GM18909 (cell line): ENCODE measurements around the gene ARFGEF2.
A peak's percentile ranks its signal among the peaks of the same experiment; 100 is the strongest.
"Not testable (repeated sequence)": the region's sequence is repeated elsewhere in the genome, so short reads cannot be mapped to it uniquely, and the experiment has no call there.

ENCODE experiments used
- ATAC-seq: cut with Tn5 transposase; IDR thresholded peaks from one replicate; pipeline ENCODE4 v1.9.1; 2021; ENCODE audit warnings: mild to moderate bottlenecking; ENCODE audit not compliant: unreplicated experiment, poor library complexity

The ARFGEF2 gene

DNA sequence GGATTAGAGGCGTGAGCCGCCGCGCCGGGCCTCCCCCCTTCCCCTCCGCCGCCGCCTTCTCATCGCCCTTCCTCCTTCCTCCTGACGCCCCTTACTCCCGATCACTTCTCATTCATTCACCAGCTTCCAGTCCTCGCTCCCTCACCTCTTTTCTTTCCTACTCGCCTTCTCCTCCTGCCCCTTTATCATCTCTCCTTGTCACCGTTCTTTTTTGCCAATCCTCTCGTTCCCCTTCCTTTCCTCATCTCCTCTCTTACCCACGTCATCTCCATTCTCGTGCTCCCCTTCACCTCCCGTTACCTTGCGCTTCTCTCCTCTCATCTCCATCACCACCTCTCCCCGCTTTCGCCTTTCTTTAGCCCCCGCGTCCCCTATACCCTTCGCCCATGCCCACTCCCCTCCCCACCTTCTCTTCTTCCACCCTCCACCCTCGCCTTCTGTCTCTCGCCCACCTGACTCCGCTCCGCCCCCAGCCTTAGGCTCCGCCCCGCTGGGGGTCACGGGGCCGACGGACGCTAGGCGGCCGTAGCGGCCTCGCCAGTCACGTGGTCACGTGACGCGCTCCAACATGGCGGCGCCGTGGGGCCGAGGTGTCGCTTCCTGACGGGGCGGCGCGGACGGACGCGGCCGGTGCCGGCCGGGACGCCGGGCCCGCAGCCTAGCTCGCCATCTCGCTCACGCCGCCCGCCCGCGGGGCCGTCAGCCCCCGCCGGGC is at the start of gene ARFGEF2:
TSS of gene ARFGEF2 (plus strand) at position 544 of the 715 bp plus-strand sequence. CDS start 179 bp downstream, outside the sequence.
- ATAC-seq, result peak; percentile 89

DNA sequence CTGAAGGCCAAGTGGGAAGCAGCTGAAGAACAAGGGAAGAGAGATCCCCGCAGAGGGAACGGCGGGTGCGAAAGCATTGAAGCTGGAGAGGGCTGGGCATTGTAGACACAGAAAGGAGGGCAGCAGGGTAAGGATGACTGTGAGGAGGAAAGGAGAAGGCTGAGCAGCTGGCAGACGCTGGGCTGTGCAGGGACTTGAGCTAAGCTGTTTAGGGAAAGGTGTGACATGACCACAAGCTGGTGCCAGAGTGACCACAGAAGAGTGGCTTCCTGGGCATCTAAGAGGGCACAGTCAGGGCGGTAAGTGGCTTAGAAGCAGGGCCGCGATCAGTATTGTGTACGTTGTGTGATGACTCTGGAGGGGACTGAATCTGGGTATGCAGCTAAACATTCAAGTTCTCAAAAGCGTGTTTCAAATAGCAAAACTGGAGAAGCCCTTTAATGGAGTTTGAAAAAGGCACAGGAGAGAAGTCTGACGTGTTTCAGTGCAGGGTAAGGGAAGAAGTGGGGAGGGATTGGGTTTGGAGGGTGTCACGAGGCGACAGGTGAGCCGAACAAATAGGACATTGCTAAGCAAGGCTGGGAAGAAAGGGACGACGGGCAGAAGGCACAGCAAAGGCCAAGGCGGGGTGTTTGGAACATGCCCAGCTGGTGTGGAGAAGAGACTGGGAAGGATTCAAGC is 46.1 kb upstream of the ARFGEF2 start:
- ATAC-seq, result no peak

DNA sequence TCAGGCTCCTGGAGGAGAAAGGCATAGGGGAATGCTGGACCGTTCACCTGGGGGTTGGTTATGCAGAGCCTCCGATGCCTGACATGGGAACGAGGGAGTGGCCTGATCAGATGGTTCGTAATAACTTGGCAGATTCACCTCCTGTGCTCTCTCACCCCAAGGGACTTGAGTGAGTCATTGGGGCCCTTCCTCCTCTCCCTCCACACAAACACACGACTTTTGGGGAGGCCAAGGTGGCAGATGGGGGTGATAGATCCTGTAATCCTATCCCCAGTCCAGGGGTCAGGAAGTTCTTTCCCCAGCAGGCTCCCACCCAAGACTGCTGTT is 45.6 kb upstream of the ARFGEF2 start:
- no peak for ATAC-seq

DNA sequence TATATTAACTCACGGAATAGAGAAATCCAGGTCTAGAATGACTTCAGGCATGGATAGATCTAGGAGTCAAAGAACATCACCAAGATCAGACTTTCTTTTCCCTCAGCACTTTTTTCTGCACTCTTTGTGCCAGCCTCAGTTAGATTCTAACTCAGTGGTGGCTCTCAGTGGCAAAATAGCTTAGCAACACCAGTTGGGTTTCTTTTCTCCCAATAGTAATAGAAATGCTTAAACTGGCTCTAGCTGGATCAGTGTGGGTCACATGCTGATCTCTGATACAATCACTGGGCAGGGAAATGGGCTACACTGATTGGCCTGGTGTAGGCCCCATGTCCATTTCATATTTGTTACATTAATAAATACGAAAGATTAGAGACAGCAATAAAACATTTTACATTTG is 44.2 kb upstream of the ARFGEF2 start:
- no peak for ATAC-seq

DNA sequence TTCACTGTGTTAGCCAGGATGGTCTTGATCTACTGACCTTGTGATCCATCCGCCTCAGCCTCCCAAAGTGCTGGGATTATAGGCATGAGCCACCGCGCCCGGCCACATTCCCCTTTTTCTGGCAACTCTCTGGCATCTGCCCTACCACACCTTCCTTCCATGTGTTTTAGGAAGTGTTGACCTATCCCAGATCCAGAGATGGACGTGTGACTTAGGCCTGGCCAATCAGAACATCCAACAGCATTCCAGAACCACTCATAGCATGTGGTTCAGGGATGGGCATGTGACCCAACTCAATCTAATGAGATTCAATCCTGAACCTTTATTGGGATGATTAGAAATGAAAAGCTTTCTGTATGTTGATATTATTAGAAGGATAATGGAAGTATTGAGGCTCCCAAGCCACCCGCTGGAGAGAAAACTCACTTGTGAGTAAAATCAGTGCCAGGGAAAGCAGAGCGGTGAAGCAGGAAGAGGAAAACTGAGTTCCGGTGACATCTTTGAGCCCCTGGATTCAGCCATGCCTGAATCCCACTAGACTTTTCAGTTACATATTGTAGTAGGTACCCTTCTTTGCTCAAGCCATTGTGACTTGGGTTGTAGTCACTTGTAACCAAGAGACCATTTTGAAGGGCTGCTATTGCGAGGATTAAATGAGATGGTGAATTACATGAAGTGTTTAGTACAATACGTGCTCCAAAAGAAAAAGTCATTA is 42.8 kb upstream of the ARFGEF2 start:
- no peak for ATAC-seq

DNA sequence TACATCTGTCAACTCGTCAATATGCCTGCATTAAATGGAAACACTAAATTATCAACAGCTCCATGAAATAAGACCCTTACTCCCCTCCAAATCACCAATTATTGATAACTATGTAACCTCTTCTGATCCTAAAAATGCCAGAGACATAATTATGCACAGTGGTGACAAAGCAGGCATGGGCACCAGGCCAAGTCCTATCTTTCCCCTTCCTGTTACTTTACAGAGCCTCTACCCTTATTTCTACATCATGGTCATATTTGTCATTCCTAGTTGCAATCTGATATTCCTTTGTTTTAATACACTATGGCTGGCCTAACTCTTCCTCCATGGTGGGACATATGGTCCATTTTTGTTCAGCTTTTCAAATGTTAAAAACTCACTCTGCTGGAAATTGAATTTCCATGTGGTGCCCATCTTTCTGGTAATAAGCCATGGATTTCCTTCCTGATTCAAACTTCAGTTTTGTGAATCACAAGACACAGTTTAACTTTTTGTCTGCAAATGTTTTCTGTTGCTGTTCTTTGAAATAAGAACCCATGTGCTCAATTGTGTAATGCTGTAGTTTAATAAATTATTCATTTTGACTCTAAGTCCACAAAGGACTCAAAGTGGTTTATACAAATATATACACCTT is 41.8 kb upstream of the ARFGEF2 start:
- ATAC-seq, result no peak

DNA sequence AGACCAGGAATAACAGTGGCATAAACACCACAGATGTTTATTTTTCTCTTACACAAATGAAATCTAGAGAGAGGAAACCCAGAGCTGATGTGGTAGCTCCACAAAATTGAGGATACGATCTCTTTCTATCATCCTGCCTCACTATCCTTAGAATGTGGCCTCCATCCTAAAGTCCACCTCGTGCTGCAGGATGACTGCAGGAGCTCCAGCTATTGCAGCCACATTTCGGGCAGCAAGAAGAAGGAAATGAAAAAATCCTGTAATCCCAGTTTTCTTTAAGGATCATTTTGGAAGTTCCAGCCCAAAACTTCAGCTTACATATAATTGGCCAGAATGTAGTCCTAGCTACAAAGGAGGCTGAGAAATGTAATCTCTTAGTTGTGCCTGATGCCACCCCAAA is 41.2 kb upstream of the ARFGEF2 start:
- ATAC-seq, result no peak

DNA sequence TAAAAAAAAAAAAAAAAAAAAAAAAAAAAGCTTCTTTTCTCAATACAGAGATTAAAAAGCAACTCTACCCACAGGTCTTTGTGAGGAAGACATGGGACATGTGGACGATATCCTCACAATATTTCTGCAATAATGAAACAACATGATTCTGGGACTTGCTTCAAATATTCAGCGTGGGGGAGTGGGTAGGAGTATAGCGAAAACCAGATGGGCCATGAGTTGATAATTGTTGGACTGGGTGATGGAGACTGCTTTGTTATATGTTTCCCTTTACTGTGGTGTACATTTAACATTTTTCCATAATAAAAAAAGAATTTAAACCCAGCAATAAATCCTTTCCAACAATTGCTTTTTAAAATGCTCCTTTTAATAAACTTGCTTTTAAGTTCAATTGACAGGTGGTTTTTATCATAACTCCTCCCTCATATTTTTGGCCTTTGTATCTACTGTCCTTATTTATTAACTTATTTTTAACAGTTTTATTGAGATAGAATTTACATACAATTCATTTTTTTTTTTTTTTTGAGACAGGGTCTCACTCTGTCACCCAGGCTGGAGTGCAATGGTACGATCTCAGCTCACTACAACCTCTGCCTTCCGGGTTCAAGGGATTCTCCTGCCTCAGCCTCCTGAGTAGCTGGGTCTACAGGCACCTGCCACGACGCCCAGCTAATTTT is 40.4 kb upstream of the ARFGEF2 start:
- ATAC-seq, result no peak

DNA sequence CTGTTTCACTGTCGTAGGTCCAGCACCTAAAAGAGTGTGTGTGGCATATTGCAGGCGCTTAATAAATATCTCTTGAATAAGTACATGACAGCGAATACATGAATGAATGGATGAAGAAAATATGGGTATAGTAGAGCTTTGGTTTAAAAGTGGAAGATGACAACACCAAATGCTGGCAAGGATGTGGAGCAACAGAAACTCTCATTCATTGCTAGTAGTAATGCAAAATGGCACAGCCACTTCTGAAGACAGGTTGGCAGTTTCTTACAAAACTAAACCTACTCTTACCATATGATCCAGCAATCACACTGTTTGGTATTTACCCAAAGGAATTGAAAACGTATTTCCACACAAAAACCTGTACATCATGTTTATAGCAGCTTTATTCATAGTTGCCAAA is 36.3 kb upstream of the ARFGEF2 start:
- no peak for ATAC-seq

DNA sequence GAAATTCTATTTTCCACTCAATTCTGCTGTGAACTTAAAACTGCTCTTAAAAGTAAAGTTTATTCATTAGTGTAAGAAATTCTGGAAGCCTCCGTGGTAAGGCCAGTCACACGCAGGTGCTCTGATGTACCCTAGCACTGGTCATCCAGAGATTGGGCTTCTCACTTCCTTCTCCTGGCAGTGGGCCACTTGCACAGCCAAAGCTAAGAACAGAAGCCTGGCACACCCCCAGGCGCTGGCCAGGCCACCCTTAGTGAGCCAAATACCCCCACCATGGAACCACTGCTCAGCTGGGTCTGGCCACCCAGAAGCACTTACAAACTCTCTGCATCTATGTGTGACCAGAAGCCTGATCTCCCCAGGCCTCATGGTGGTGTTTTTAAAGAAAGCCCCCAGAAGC is 35.3 kb upstream of the ARFGEF2 start:
- no peak for ATAC-seq

DNA sequence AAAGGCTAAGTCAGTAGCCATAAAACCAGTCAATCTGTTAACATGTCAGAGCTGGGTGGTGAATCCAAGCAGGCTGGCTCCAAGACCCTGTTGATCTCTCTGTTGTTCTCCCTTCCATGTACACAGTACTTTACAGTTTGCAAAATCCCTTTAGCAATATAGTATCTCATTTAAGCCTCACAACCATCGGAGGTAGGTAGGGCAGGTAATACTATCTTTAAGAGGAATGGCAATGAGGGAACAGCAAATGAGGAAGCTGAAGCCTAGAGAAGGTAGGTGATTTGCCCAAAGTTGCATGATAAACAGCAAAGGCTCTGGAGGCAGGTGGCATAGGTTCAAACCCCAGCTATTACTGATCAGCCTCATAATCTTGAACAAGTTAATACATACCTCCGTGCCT is 34.7 kb upstream of the ARFGEF2 start:
- ATAC-seq, result no peak

DNA sequence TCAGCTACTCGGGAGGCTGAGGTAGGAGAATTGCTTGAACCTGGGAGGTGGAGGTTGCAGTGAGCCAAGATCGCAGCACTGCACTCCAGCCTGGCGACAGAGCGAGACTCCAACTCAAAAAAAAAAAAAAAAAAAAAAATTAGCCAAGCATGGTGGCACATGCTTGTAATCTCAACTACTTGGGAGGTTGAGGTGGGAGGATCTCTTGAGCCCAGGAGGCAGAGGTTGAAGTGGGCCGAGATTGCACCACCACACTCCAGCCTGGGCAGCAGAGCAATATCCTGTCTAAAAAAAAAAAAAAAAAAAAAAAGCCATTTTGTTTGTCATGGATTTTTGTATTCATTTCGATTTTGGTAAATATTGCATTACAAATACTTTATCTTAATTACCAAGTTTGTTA is 33.0 kb upstream of the ARFGEF2 start:
- ATAC-seq, result not testable (repeated sequence)

DNA sequence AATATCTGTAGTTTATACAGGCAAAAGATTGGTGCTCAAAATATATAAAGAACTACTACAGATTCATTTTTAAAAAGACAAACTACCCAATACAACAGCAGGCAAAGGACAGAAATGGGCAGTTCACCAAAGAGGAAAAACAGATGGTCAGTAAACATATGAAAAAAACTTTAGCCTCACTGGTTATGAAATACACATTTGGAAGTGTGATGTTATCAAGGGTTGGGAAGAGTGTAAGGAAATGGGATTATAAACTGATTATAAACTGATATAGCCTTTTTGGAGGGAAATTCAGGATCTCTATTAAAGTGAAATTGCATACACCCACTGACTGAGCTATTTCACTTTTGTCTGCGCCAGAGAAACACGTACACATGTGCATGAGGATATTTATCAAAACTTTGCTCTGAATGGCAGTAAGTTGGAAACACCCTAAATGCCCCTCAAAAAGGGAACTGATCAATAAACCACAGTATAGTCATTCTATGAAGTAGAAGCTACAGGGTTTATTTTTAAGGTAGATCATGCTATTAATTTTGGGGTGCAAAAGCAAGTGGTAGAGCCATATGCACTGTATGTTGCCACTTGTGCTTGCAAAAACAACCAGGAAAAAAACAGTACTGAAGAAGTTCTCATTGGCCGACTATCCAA is 32.2 kb upstream of the ARFGEF2 start:
- ATAC-seq, result no peak

DNA sequence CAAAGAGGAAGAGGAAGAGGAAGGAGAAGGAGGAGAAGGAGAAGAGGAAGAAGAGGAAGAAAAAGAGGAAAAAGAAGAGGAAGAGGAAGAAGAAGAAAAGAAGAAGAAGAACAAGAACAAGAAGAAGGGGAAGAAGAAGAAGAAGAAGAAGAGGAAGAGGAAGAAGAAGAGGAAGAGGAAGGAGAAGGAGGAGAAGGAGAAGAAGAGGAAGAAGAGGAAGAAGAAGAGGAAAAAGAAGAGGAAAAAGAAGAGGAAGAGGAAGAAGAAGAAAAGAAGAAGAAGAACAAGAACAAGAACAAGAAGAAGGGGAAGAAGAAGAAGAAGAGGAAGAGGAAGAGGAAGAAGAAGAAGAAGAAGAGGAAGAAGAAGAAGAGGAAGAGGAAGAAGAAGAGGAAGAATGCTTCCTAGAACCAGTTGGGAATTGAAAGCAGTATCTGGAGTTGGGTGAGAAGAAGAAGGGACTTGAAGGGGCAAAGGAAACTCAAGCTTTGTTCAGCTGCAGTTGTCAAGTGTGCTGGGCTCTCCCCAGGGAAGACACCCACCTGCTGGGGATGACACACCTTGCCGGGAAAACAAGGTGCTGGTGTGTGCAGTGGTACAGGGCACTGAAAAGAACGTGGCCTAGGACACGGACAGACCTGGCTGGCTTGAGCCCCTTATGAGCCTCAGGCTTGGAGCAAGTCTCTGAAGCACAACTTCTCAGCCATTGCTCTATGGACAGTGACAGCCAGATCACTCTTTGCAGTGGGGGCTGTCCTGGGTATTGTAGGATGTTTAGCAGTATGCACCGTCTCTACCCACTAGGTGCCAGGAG is 30.1 kb upstream of the ARFGEF2 start:
- ATAC-seq, result no peak

DNA sequence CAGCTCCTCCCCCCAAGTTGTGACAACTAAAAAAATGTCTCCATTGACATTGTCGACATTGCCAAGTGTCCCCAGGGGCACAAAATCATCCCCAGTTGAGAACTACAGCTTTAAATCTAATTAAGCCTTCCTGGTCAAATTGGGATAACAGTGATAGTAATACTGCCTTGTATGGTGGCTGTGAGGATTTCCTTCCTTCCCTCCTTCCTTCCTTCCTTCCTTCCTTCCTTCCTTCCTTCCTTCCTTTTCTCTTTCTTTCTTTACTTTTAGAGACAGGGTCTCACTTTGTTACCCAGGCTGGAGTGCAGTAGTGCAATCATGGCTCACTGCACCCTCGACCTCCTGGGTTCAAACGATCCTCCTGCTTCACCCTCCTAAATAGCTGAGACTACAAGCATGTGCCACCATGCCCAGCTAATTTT is 29.5 kb upstream of the ARFGEF2 start:
- no peak for ATAC-seq

DNA sequence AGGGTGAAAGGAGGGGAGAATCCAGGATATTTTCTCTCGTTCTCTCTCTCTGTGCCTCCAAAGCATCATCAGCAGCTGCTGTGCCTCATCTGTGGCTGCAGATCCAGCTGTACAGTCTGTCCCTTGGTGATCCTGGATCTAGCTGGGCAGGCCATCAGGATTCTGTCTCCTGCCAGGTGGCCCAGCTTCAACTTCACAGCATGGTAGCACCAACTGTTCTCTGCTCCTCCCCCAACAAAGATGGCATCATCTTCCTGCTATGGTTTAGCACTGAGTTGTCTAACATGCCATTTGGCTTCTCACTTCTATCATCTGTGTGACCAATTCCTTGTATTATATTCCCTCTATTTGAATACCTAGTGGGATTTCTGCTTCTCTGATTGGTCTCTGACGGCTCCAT is 28.6 kb upstream of the ARFGEF2 start:
- no peak for ATAC-seq

DNA sequence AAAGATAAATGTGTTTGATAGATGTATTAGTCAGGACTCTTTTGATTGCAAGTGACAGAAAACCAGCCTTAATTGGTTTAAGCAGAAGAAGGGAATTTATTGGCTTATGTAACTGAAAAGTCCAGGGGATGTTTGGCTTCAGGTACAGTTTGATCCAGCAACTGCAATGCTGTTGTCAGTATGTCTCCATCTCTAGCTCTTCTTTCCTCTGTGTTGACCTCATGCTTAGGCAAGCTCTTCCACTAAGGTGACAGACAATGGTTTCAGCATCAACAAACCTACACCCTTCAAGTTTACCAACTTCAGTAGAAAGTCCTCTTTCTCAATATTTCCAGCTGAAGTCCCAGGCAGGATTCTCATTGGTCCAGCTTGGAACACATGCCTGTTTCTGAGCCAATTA is 28.1 kb upstream of the ARFGEF2 start:
- ATAC-seq, result no peak

DNA sequence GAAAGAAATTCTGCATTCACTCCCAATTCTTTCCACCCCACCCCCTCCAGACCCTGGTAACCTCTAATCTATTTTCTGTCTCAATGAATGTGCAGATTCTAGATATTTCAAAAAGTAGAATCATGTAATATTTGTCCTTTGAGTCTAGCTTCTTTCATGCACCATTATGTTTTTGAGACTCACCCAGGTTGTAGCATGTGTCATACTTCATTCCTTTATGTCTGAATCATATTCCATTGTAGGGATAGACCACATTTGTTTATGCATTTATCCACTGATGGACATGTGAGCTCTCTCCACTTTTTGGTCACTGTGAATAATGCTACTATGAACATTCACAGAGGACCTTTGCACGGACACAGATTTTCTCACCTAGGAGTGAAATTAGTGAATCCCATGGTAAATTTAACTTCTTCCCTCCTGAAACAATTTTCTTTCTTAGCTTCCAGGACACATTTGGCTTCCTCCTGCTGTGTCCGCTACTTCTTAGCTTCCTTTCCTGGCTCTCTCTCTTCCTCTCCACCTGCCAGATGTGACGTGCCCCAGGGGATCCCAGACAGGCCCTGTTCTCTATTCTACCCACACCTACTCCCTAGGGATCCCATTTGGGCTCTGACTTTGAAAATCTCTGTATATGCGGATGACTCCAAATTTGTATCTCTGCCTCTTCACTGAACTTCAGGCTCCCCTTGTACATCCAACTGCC is 24.1 kb upstream of the ARFGEF2 start:
- ATAC-seq, result no peak

DNA sequence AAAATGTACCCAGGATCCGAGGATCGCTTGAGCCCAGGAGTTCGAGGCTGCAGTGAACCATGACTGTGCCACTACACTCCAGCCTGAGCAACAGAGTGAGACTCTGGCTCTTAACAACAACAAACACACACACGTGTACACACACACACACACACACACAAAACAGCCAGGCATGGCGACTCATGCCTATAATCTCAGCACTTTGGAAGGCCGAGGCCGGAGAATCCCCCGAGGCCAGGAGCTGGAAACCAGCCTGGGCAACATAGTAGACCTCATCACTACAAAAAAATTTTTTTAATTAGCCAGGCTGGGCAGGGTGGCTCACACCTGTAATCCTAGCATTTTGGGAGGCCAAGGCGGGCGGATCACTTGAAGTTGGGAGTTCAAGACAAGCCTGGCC is 23.3 kb upstream of the ARFGEF2 start:
- ATAC-seq, result no peak
